HG03039 (cell line): ENCODE results near the gene ANP32B.
A peak's percentile ranks its signal among the peaks of the same experiment; 100 is the strongest.
"Not testable (repeated sequence)": the region's sequence is repeated elsewhere in the genome, so short reads cannot be mapped to it uniquely, and the experiment has no call there.

Experiments
- ATAC-seq: cut with Tn5 transposase; IDR thresholded peaks from one replicate; pipeline ENCODE4 v1.9.1; 2021; ENCODE audit warnings: mild to moderate bottlenecking, moderate library complexity; ENCODE audit not compliant: unreplicated experiment

Gene ANP32B

GRCh38 chr9:97991818-97992217 is 8.7 kb downstream of the ANP32B start:
- no peak for ATAC-seq

- no peak for ATAC-seq
Observed at GRCh38 chr9:97992219-97992618, 9.1 kb downstream of the ANP32B start.

DNA sequence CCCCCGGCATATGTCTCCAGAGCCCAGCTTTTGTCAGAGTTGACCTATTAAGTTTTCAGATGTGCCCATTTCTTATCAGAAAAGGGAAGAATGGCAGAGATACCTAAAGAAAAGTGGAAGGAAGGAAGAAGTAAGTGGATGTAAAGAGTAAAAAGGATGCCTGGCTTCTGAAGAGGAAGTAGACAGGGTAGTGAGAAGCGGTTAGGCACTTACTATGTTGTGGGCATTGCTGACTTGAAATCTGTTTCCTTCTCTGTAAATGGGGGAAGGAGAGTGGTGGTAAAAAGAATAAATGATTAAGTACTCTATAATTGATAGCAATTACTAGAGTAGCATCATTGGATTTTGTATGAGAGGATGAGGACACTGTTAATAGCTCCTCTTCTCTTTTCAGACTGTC is 9.9 kb downstream of the ANP32B start:
- no peak for ATAC-seq

DNA sequence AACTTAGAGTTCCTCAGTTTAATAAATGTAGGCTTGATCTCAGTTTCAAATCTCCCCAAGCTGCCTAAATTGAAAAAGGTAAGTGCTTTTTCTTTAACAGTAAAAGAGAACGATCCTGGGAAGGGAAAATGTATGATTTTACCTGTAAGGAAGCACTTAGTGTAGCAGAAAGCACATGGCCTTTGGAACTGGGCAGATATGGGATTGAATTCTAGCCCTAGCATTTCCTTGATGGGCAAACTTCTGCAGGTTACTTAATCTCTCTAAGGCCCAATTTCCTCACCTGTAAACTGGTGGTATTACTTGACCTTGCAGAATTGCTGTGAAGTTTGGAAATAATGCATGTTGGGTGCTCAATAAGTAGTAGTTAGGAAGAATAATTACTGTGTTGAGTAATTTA is 11.6 kb downstream of the ANP32B start:
- no peak for ATAC-seq

DNA sequence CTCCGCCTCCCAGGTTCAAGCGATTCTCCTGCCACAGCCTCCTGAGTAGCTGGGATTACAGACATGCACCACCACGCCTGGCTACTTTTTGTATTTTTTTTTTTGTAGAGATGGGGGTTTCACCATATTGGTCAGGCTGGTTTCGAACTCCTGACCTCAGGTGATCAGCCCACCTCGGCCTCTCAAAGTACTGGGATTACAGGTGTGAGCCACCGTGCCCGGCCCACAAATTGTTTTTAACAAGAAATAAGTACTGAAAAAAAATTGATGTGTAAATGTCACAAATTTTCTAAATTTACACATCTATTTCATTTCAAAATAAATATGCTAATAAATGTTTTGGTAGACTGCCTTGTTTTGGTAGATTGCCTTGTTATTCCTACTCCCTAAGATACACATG is 13.5 kb downstream of the ANP32B start:
- not testable (repeated sequence) for ATAC-seq

GRCh38 chr9:97997330-97998276 is 14.5 kb downstream of the ANP32B start:
- no peak for ATAC-seq

DNA sequence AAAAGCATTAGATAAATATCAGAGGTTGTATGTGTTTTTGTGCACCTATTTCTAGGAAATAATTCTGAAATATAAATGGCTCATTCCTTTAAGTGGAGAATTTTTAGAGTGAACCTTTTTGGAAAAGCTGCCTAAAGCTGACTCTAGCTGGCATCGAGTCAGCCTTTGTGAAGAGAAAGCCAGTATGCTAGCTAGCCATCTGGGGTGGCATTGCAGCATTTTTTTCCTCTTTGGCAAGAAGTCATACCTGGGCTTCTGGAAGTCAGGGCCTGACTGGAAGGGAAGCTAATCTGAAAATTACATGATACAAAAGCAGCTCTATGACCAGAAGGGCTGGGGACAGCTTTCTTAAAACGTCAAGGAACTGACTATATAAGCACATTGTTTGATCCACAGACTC is 19.7 kb downstream of the ANP32B start:
- no peak for ATAC-seq

DNA sequence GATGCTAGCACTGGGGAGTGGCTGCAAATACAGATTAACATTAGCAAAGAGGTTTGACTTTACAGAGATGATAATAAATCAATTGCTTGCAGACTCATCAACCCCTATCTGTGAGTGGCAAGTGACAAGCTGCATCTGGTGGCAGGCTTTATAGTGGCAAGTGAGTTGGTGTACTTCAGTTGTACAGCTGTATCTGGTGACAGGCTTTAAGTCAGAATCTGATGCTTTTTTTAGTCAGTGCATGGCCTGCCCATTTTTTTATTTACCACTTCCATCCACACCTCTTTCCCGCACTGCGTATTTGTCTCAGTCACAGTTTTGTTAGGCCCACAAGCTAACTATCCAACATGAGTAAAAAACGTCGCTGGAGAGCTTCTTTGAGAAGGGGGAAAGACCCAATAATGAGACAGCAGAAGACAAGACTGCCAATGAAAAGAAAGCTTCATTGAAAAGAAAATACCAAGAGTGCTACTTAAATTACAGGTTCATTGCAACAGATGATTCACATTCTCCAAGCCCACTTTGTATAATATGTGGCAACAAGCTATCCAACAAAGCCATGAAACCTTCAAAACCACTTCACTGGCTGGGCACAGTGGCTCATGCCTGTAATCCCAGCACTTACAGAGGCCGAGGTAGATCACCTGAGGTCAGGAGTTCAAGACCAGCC is 23.1 kb downstream of the ANP32B start:
- ATAC-seq = no peak

DNA sequence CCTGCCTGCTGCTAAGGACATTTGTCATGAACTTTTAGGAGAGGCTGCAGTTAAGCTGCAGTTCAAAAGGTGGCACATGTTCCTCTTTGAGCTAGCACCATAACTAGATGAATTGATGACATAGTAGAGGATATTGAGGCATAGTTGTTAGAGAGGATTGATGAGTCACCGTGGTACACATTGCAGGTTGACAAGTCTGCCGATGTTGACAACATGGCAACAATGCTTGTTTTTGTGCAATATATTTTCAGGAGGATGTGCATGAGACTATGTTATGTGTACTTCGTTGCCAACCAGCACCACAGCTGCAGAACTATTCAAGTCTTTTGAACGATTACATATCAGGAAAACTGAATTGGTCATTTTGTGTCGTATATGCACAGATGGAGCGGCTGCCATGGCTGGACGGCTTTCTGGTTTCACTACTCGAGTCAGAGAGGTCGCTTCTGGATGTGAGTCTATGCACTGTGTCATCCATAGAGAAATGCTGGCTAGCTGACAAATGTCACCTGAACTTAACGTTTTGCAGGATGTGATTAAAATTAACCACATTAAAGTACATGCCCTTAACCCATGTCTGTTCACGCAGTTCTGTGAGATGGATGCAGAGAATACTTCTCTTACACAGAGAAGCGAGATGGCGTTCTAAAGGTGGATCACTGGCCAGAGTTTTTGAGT is 24.2 kb downstream of the ANP32B start:
- ATAC-seq = no peak

DNA sequence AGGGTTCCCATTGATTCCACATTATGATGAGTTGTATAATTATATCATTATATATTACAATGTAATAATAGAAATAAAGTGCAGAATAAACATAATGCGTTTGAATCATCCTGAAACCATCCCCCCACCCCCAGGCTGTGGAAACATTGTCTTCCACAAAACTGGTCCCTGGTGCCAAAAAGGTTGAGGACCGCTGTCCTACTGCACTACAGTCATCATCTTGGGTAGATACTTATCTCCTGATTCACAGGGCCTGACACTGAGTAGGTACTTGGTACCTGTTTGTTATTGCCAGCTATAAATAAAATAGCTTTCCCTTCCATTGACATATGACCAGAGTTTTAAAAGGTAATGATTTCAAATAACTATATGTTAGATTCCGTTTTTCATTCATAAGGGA is 25.6 kb downstream of the ANP32B start:
- ATAC-seq = no peak

DNA sequence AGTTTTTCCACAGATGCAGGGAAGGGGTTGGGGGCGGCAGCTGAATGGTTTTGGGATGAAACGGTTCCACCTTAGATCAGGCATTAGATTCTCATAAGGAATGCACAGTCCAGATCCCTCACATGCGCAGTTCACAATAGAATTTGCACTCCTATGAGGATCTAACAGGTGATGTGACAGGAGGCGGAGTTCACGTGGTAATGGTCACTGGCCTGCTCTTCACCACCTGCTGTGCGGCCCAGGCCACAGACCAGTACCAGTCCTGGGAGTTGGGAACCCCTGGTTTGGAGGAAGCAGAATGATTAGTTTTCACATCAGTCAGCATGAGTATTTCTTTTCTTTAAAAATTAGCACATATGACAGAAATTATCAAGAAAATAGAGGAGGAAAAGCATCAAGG is 26.3 kb downstream of the ANP32B start:
- ATAC-seq = no peak

DNA sequence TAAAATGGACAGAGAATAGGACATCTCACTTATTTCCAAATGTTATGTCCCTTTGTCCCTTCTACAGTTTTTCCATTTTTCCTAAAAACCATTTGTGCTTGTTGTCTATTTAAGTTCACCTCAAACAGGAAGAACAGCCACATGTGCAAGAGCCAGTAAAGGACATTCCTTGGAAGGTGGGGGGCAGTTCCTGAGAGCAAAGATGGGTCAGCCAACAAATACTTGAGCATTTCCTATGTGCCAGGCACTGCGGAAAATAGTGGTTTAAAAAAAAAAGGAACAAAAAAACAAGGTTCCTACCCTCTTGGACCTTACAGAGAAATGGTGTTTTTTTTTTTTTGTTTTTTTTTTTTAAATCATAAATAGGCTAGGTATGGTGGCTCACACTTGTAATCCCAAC is 26.8 kb downstream of the ANP32B start:
- no peak for ATAC-seq

DNA sequence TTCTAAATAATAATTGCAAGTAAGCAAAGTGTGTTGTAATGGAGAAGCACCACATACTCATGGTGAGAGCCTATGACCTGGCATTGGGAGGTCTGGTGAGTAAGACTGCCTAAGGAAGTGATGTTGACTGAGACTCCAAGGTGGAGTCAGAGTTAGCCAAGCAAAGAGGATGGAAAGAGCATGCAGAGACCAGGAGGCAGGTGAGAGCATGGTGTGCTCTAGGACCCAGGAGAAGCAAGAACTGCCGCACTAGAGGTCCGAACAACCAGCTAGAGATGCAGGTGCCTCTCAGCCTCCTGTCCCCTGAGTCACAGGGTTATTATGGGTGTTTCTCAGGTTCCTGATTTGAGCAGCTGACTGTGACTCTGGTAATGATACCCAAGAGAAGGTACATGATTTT is 27.3 kb downstream of the ANP32B start:
- ATAC-seq = peak; percentile 93

DNA sequence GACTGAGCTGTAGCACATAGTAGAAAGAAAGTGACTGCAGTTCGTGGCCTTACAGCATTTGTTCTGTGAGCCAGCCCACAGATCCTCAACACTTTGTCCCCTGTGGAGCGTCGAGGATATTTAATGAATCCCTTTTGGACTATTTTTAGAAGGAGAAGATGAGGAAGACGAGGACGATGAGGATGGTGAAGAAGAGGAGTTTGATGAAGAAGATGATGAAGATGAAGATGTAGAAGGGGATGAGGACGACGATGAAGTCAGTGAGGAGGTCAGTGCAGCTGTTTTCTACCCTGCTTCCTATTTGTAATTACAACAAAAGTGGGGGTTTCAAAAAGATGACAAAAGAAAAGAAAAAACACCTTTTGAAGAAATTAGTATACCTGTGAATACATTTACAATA is 28.0 kb downstream of the ANP32B start:
- ATAC-seq = no peak

DNA sequence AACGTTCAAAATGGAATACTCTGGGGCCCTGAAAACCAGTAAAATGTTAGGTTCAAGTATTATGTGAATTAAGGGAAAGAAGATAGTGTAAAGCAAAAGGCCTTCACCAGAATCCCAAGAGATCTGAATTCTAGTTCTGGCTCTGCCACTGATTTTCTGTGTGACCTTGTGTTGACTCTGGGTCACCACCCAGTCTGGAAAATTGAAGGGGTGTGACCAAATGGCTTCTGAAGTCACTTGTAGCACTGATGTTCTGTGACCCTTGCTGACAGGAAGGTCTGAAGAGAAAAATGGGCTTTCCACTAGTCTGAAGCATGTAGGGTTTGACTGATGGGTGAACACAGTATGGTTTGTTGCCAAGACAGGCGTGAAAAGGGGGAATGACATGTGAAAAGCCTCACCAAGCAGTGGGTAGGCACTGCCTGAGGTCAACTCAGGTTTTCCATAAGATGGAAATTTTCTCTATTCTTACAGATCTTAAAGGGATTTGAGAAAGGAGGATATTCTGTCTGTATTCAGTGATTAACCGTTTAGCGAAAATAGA is 33.1 kb downstream of the ANP32B start:
- ATAC-seq = no peak

DNA sequence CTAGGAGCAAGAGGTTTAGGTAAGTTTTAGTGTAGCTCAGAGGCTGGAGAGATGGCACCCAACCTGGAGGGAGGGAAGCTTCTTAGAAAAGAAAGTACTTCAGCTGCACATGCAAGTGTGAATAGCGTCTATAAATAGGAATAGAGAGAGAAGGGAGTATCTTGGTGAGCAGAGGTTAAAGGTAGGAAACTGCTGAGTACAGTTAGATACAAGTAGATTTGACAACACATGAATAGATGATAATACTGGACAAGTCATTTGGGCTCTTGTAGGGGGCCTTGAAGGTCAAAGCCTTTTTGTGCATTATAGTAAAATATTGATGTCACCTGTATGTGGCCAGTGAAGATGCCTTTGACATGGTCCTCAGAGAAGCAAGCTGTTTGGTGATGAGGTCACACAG is 34.2 kb downstream of the ANP32B start:
- ATAC-seq = no peak

- ATAC-seq = no peak
Observed at GRCh38 chr9:98018347-98018746, 35.2 kb downstream of the ANP32B start.

- ATAC-seq = no peak
Observed at GRCh38 chr9:98019098-98019497, 36.0 kb downstream of the ANP32B start.

- not testable (repeated sequence) for ATAC-seq
Observed at GRCh38 chr9:98019869-98020268, 36.7 kb downstream of the ANP32B start.

DNA sequence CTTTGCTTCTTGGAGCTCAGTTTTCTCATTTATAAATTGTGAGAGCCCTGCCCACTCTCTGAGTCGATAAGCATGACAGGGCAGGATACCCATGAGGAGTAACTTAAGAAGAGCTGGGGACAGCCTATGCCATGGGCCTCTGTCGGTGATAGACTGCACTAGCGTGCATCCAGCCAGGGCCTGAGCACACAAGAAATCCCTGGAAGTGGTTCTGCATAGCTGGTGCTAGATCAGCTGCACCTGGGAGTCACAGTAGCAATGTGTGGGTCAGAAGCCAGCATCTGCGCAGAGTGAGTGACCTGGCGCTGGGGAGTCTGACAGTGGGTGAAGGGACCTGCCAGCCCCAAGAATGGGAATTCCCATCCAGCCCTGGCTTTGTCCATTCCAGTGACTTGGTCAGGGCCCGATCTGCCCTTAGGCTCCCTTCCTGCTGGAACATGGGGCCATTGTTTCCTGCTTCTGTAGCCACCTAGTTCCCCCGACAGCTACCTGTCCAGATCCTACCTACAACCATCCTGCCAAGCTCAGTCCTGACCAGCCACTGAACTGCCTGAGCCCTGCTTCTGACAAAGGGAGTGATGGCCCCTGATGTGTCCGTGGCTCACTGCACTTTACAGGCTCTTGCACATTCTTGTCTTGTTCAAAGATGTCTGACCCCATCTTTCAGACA is 37.5 kb downstream of the ANP32B start:
- no peak for ATAC-seq
